HepG2 (cell line): ENCODE data around the gene ARHGAP10. TPM values are rescaled to one million over a fixed set of nuclear protein-coding genes. Genes with fewer than 3 reads are reported as not detected.

Experiments used
- ATF3 ChIP-seq: sonication (generic); formaldehyde crosslinking; IDR thresholded peaks from 2 replicates; pipeline ENCODE4 v1.4.0; 2020; ENCODE audit warnings: missing genetic modification reagents
- ATF5 ChIP-seq: sonication (generic); formaldehyde crosslinking; IDR thresholded peaks from 2 replicates; pipeline ENCODE4 v1.4.0; 2020; ENCODE audit warnings: mild to moderate bottlenecking, low read depth, missing genetic modification reagents
- BORCS8-MEF2B ChIP-seq: sonication (generic); formaldehyde crosslinking; IDR thresholded peaks from 2 replicates; pipeline ENCODE4 v1.8.0; 2022; ENCODE audit warnings: mild to moderate bottlenecking, missing genetic modification reagents
- ETV5 ChIP-seq: IDR thresholded peaks from 2 replicates; pipeline ENCODE4 v1.6.1; 2018; ENCODE audit warnings: missing biosample characterization, missing genetic modification reagents, inconsistent platforms, borderline replicate concordance
- IRF2 ChIP-seq: IDR thresholded peaks from 2 replicates; pipeline ENCODE4 v1.6.1; 2018; ENCODE audit warnings: missing genetic modification reagents, missing compliant biosample characterization
- KDM5A ChIP-seq: fragments of 200-600 bp; sonication (generic); IDR thresholded peaks from 2 replicates; pipeline ENCODE4 v1.7.0; 2018; ENCODE audit warnings: antibody characterized with exemption, mild to moderate bottlenecking, low read length, borderline replicate concordance
- MTF2 ChIP-seq: sonication (generic); formaldehyde crosslinking; IDR thresholded peaks from 2 replicates; pipeline ENCODE4 v1.5.0; 2020; ENCODE audit warnings: missing genetic modification reagents, borderline replicate concordance
- PCBP2 ChIP-seq: fragments of 200-400 bp; formaldehyde crosslinking; optimal IDR thresholded peaks from 2 replicates; pipeline ENCODE3; 2018; ENCODE audit warnings: low read length, low read depth; ENCODE audit not compliant: poor library complexity, severe bottlenecking
- POLR2A ChIP-seq, 2 experiments: IDR thresholded peaks; 2 replicates each; pipeline ENCODE4 v1.6.1; 2011; ENCODE audit warnings: low read depth in 2 of 2, low read length in 2 of 2, mild to moderate bottlenecking in 1 of 2, moderate library complexity in 1 of 2; ENCODE audit not compliant: insufficient read depth in 1 of 2
- REXO4 ChIP-seq: sonication (generic); formaldehyde crosslinking; IDR thresholded peaks from 2 replicates; pipeline ENCODE4 v1.8.0; 2022; ENCODE audit warnings: missing genetic modification reagents, mild to moderate bottlenecking, borderline replicate concordance
- ZBTB25 ChIP-seq: IDR thresholded peaks from 2 replicates; pipeline ENCODE4 v1.6.1; 2018; ENCODE audit warnings: missing genetic modification reagents
- ZBTB37 ChIP-seq: sonication (generic); formaldehyde crosslinking; IDR thresholded peaks from 2 replicates; pipeline ENCODE4 v1.4.0; 2020; ENCODE audit warnings: mild to moderate bottlenecking, missing genetic modification reagents
- ZFP1 ChIP-seq: IDR thresholded peaks from 2 replicates; pipeline ENCODE4 v1.6.1; 2016
- ZNF142 ChIP-seq: sonication (generic); formaldehyde crosslinking; IDR thresholded peaks from 2 replicates; pipeline ENCODE4 v1.4.0; 2020; ENCODE audit warnings: missing genetic modification reagents
- ZNF253 ChIP-seq: sonication (generic); formaldehyde crosslinking; IDR thresholded peaks from 2 replicates; pipeline ENCODE4 v1.8.0; 2022; ENCODE audit warnings: mild to moderate bottlenecking, missing genetic modification reagents, borderline replicate concordance
- ZNF331 ChIP-seq: sonication (generic); formaldehyde crosslinking; IDR thresholded peaks from 2 replicates; pipeline ENCODE4 v1.4.0; 2020; ENCODE audit warnings: missing genetic modification reagents
- ZNF709 ChIP-seq: sonication (generic); formaldehyde crosslinking; IDR thresholded peaks from 2 replicates; pipeline ENCODE4 v1.5.0; 2020; ENCODE audit warnings: mild to moderate bottlenecking, missing genetic modification reagents
- ZNF75D ChIP-seq: sonication (generic); formaldehyde crosslinking; IDR thresholded peaks from 2 replicates; pipeline ENCODE4 v1.8.1; 2023; ENCODE audit warnings: missing genetic modification reagents, mild to moderate bottlenecking, borderline replicate concordance
- polyA plus RNA-seq, 8 experiments: library from polyadenylated mRNA; depleted of rRNA in 3 of 8; stranded (reverse) in 7 of 8; unstranded in 1 of 8; fragments of >200 nt; fragmentation: Illumina TruSeq in 4 of 8; extraction: Trizol in 4 of 8; gene quantifications; 2 replicates each; pipeline versions ENCODE4 v1.2.1 to v1.2.3, GENCODE V29; 2011 to 2016; ENCODE audit warnings: low read depth in 4 of 8, missing spikeins in 1 of 8, mixed read lengths in 1 of 8; ENCODE audit not compliant: insufficient read depth in 1 of 8
- total RNA-seq, 5 experiments: library from RNA; depleted of rRNA; stranded (reverse); fragments of >200 nt; fragmentation: Illumina TruSeq; extraction: Trizol; gene quantifications; 2 replicates each; pipeline ENCODE4 v1.2.3, GENCODE V29; 2016; ENCODE audit warnings: low read depth in 1 of 5

ARHGAP10 gene
- total and polyA plus RNA-seq, 2 of the 13 experiments (the other 11 are each of a cell fraction or from before 2014, with no cell fraction given) = 0.45 to 1.6 TPM

GRCh38 chr4:147683717-147684700 is 47.9 kb upstream of the ARHGAP10 start, which contains the start of gene PRMT9 (continued):
- TF ChIP-seq ZNF142 (CRISPR knock-in tag) = peak; percentile 79
- TF ChIP-seq PCBP2 = no peak
- TF ChIP-seq ZFP1 (CRISPR knock-in tag) = no peak
- TF ChIP-seq ZNF253 (CRISPR knock-in tag) = no peak
- TF ChIP-seq ZNF331 (CRISPR knock-in tag) = 0 out of 2 replicates have a peak, but pooled peaks have one; percentile 56
- peak; percentile 84 to 95 for TF ChIP-seq POLR2A (IDR thresholded peaks at IDR 0.05; ENCODE audit: insufficient read depth in 1 of 2, low read depth in 2 of 2, low read length in 2 of 2)
- TF ChIP-seq ETV5 (CRISPR knock-in tag) = peak; percentile 63
- TF ChIP-seq ATF3 (CRISPR knock-in tag) = 0 out of 2 replicates have a peak, but pooled peaks have one; percentile 25
- TF ChIP-seq ZBTB37 (CRISPR knock-in tag) = no peak
- TF ChIP-seq ZNF75D (CRISPR knock-in tag) = no peak
- TF ChIP-seq ATF5 = peak; percentile 56; the same call in 1 of the 2 replicates
- no peak for TF ChIP-seq REXO4 (CRISPR knock-in tag)
- TF ChIP-seq BORCS8-MEF2B = peak; percentile 59; the same call in 1 of the 2 replicates
- TF ChIP-seq IRF2 = peak; percentile 83; the same call in 1 of the 2 replicates
- peak; percentile 49; the same call in 1 of the 2 replicates for TF ChIP-seq ZBTB25
- no peak for TF ChIP-seq MTF2 (CRISPR knock-in tag)
- no peak; the same call in 1 of the 2 replicates for TF ChIP-seq ZNF709
- TF ChIP-seq KDM5A = no peak
